KOPT-K1 (cell line): Measurements from ENCODE around the gene REC8.

Experiments used
- H3K27ac ChIP-seq: fragments of 200-600 bp; sonication (generic); 2 replicates; pipeline ENCODE4 v1.5.1; 2016; ENCODE audit warnings: antibody characterized with exemption, mild to moderate bottlenecking, low read depth, low read length; ENCODE audit not compliant: poor library complexity, severe bottlenecking
- H3K36me3 ChIP-seq: fragments of 200-600 bp; sonication (generic); 2 replicates; pipeline ENCODE4 v1.5.1; 2017; ENCODE audit warnings: antibody characterized with exemption, mild to moderate bottlenecking, low read length, moderate library complexity; ENCODE audit not compliant: insufficient read depth
- H3K9me3 ChIP-seq: fragments of 200-600 bp; sonication (generic); 2 replicates; pipeline ENCODE4 v1.5.1; 2017; ENCODE audit warnings: antibody characterized with exemption, low read length, mild to moderate bottlenecking; ENCODE audit not compliant: insufficient read depth, poor library complexity, severe bottlenecking

REC8 gene

DNA sequence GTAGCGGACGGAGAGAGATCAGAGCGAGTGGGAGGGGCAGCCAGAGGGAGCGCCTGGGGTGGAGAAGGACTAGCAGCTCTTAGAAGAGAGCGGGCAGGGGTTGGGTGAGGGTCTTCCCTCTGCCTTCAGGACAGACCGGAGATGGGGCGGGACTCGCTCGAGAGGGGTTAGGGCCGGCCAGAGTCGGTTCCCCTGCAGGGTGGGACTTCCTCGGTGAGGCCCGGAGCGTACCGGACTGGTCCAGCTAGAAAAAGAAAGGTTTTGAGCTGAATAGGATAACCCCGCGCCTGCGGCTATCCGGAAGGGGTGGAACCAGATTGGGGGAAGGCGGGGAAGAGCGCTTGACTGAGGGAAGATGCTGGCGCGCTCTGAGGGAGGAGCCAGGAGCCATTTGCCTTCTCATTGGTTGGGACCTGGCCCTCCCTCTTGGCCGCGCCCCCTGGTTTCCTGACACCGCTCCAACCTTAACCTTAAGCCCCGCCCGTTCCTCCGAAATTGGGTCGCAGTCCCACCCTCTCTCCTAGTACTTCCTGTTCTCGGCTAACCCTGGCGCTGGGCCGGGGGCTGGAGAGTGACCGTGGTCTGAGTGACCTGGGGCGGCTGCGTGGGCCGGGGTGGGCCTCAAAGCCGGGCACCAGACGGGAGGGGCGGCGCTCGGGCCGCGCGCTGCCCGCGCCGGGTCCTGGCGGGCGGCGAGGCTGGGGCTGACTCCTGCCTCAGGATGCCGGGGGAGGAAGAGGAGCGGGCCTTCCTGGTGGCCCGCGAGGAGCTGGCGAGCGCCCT, 24.7 kb upstream of the REC8 start, which contains the start of gene RNF31:
Gene RNF31, plus strand, starts transcription at position 521 of the 783 bp plus-strand sequence. Its CDS starts 201 bp downstream, at position 722.
- Histone ChIP-seq H3K36me3 (peaks cover 65% of the 10 kb centered on the region), H3K27ac (peak within 1 kb of the TSS; percentile 96), H3K9me3 (no peaks in the 10 kb centered on the region)

DNA sequence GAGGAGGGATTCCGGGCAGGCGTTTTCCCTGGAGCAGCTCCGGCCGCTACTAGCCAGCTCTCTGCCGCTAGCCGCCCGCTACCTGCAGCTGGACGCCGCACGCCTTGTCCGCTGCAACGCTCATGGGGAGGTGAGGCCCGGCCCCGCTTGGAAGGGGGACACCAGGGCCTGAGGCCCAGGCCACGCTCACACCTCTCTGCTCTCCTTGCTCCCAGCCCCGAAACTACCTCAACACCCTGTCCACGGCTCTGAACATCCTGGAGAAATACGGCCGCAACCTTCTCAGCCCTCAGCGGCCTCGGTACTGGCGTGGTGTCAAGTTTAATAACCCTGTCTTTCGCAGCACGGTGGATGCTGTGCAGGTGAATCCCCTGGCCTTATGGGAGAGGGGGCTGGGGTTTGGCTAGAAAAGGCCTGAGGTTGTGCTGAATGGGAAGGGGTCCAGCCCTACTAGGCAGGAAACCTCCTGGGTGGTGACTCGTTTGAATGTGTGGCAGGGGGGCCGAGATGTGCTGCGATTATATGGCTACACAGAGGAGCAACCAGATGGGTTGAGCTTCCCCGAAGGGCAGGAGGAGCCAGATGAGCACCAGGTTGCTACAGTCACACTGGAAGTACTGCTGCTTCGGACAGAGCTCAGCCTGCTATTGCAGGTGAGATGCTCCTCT, 24.0 kb upstream of the REC8 start:
- H3K27ac ChIP-seq = peak overlapping the region; percentile 96
- no peaks in the 10 kb centered on the region for H3K9me3 ChIP-seq
- H3K36me3 ChIP-seq = peaks cover 67% of the 10 kb centered on the region

DNA sequence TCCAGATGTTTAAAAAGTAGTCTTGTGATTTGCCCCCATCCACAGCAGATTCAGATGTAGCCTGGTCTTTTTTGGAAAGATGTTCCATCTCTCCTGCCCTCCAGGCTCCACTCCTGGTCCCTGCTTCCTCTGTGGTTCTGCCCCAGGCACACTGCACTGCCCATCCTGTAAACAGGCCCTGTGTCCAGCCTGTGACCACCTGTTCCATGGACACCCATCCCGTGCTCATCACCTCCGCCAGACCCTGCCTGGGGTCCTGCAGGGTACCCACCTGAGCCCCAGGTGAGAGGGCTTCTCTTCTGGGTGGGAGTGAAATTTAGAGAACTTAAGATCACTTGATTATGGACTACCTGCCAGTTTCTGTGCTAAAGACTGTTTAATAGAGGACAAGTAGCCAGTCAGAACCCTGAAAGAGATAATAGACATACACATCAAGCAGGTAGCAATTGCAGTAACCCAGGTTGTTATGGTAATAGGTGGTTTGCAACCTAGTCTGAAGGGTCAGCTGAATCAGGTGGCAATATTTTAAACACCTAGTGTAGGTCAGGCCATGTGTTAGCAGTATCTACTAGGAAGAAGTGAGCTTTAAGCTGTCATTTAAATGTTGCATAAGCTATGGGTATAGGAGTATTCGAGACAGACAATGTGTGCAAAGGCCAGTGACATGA, 22.4 kb upstream of the REC8 start:
- H3K36me3 ChIP-seq = peaks cover 57% of the 10 kb centered on the region
- H3K9me3 ChIP-seq = no peaks in the 10 kb centered on the region
- H3K27ac ChIP-seq = no peak overlapping the region

- peaks cover 57% of the 10 kb centered on the region for H3K36me3 ChIP-seq
- H3K9me3 ChIP-seq = no peaks in the 10 kb centered on the region
- no peak overlapping the region for H3K27ac ChIP-seq
Observed at GRCh38 chr14:24150061-24150460, 21.8 kb upstream of the REC8 start.

GRCh38 chr14:24150567-24150966, 21.3 kb upstream of the REC8 start:
- H3K9me3 ChIP-seq = no peaks in the 10 kb centered on the region
- H3K36me3 ChIP-seq = peaks cover 63% of the 10 kb centered on the region

GRCh38 chr14:24150993-24151392, 20.9 kb upstream of the REC8 start:
- Histone ChIP-seq H3K9me3 (no peaks in the 10 kb centered on the region), H3K36me3 (peaks cover 67% of the 10 kb centered on the region), H3K27ac (no peak overlapping the region)

More at GRCh38 chr14:24150567-24150966, 21.3 kb upstream of the REC8 start:
- H3K27ac ChIP-seq = no peak overlapping the region

DNA sequence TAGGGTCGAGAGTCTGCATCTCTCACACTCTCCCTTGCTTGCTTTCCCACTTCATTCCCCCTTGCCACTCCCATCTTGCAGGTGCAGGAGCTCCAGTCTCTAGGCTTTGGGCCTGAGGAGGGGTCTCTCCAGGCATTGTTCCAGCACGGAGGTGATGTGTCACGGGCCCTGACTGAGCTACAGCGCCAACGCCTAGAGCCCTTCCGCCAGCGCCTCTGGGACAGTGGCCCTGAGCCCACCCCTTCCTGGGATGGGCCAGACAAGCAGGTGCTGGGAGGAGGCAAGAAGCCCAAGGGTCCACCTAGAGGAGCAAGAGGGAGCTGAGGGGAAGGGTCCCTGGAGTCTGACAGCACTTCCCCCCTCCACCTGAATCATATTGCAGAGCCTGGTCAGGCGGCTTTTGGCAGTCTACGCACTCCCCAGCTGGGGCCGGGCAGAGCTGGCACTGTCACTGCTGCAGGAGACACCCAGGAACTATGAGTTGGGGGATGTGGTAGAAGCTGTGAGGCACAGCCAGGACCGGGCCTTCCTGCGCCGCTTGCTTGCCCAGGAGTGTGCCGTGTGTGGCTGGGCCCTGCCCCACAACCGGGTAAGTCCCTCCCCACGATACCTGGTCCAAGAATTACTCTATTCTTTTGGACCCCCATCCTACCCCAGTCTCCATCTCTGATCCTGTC, 20.3 kb upstream of the REC8 start:
- Histone ChIP-seq H3K36me3 (peaks cover 72% of the 10 kb centered on the region), H3K9me3 (no peaks in the 10 kb centered on the region), H3K27ac (no peak overlapping the region)

- H3K27ac ChIP-seq = no peak overlapping the region
Observed at GRCh38 chr14:24155100-24155499, 16.8 kb upstream of the REC8 start.

GRCh38 chr14:24156840-24157239, 15.0 kb upstream of the REC8 start:
- Histone ChIP-seq H3K36me3 (peaks cover 73% of the 10 kb centered on the region), H3K27ac (no peak overlapping the region), H3K9me3 (no peaks in the 10 kb centered on the region)

More at GRCh38 chr14:24155100-24155499, 16.8 kb upstream of the REC8 start:
- no peaks in the 10 kb centered on the region for H3K9me3 ChIP-seq
- H3K36me3 ChIP-seq = peaks cover 84% of the 10 kb centered on the region

DNA sequence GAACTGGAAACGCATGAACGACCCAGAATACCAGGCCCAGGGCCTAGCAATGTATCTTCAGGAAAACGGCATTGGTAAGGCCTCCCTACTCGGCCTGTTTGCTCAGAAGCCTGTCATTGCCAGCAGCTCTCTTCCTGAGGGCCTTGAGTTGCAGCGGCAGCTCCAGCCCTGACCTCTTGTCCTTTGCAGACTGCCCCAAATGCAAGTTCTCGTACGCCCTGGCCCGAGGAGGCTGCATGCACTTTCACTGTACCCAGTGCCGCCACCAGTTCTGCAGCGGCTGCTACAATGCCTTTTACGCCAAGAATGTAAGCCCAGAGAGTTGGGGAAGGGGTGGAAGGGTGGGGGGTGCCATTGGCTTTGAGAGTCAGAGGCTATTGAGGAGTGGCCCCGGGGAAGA, 14.5 kb upstream of the REC8 start:
- no peaks in the 10 kb centered on the region for H3K9me3 ChIP-seq
- H3K27ac ChIP-seq = no peak overlapping the region
- H3K36me3 ChIP-seq = peaks cover 69% of the 10 kb centered on the region

GRCh38 chr14:24159777-24160498, 11.9 kb upstream of the REC8 start:
- Histone ChIP-seq H3K27ac (peak overlapping the region; percentile 77), H3K36me3 (peaks cover 75% of the 10 kb centered on the region), H3K9me3 (no peaks in the 10 kb centered on the region)

DNA sequence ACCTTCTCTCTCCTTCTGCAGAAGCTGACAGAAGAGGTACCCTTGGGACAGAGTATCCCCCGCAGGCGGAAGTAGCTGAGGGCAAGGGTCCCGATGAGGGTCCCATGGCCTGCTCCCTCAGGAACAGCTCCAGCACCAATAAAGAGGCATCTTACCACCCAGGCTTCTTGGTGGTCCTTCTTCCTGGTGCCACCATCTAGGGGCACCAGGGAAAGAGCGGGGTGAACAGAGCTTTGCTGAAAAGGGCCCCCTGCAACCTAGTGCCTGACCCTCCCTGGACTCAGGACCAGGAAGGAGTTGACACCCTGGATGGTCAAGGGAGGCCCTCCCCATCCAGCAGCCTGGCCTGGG, 11.4 kb upstream of the REC8 start:
- Histone ChIP-seq H3K36me3 (peaks cover 75% of the 10 kb centered on the region), H3K27ac (peak overlapping the region; percentile 77), H3K9me3 (no peaks in the 10 kb centered on the region)

- peak within 1 kb of the TSS; percentile 77 for H3K27ac ChIP-seq
- peaks cover 75% of the 10 kb centered on the region for H3K36me3 ChIP-seq
- H3K9me3 ChIP-seq = no peaks in the 10 kb centered on the region
Observed at GRCh38 chr14:24160850-24161804, 10.8 kb upstream of the REC8 start, which contains the start of gene IRF9. Gene IRF9, plus strand, starts transcription at chr14:24161265. Its CDS starts 880 bp downstream, at chr14:24162145.
